Activated naive CD8-positive, alpha-beta T cell treated with anti-CD3 and anti-CD28 coated beads for 36 hours (primary cell): ENCODE results near the gene SLC25A25. TPM values are rescaled to one million over a fixed set of nuclear protein-coding genes. Genes with fewer than 3 reads are reported as not detected.
A peak's percentile ranks its signal among the peaks of the same experiment; 100 is the strongest.
"Not testable (repeated sequence)": the region's sequence is repeated elsewhere in the genome, so short reads cannot be mapped to it uniquely, and the experiment has no call there.

Experiments used
- DNase-seq: peaks from one replicate; pipeline ENCODE4 v3.0.0; 2021
- H3K27ac Mint-ChIP-seq: one replicate; pipeline ENCODE4 v1.8.0; 2022; ENCODE audit warnings: mild to moderate bottlenecking, moderate library complexity, mixed read lengths
- H3K27me3 Mint-ChIP-seq: one replicate; pipeline ENCODE4 v1.8.0; 2022; ENCODE audit warnings: mild to moderate bottlenecking, mixed read lengths
- H3K36me3 Mint-ChIP-seq: one replicate; pipeline ENCODE4 v1.8.0; 2021; ENCODE audit warnings: mild to moderate bottlenecking, mixed read lengths
- H3K4me1 Mint-ChIP-seq: one replicate; pipeline ENCODE4 v1.8.0; 2021; ENCODE audit warnings: mixed read lengths
- H3K4me3 Mint-ChIP-seq: one replicate; pipeline ENCODE4 v1.8.0; 2022; ENCODE audit warnings: mild to moderate bottlenecking, moderate library complexity, mixed read lengths
- H3K9me3 Mint-ChIP-seq: one replicate; pipeline ENCODE4 v1.8.0; 2022; ENCODE audit warnings: mixed read lengths
- total RNA-seq, 2 experiments: library from RNA; stranded (reverse); gene quantifications; one replicate each; pipeline ENCODE4 v1.2.3, GENCODE V29; 2021

Gene SLC25A25
- 10 to 100 TPM; 13.0 to 14.5 TPM for total RNA-seq

DNA sequence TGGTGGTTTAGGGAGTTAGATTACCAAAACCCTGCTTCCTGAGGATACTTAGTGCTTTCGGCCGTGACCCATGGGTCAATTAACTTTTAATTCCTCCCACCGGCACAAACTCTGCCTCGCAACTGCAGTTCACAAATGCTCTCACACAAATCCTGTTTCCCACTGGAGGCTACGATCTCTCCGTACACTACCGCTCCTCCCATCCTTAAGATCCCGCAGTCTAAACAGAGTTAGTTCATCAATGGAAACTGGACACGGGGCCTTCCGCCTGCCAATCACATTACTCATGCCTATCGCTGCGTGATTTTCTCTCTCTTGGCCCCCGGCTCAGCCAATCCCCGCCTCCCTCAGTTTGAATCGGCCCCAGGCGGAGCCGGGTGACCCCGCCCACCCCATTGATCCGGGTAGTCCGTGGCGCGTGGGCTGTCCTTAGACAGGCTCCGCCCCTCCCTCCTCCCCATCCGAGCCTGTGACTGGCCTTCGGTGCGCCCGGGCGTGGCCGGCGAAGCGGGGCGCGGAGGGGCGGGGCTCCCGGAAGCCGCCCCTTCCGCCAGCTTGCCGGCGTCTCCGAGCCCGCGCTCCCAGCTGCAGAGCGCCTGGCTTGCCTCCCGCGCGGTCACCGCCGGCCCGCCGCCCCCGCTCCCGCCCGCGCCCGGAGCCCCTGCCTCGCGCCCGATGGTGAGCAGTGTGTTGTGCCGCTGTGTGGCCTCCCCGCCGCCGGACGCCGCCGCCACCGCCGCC is at the start of gene SLC25A25:
TSS of gene SLC25A25 (plus strand) at position 588 of the 741 bp plus-strand sequence. CDS start at position 676, 88 bp downstream.
- peak; percentile 100 for DNase-seq
- peaks cover 44% of the 10 kb centered on the region for H3K4me1 Mint-ChIP-seq
- peak within 1 kb of the TSS; percentile 75 for H3K27ac Mint-ChIP-seq
- peaks cover 28% of the 10 kb centered on the region for H3K36me3 Mint-ChIP-seq
- peaks cover 1% of the 10 kb centered on the region for H3K9me3 Mint-ChIP-seq
- peak within 1 kb of the TSS; percentile 85 for H3K4me3 Mint-ChIP-seq
- H3K27me3 Mint-ChIP-seq = no peaks in the 10 kb centered on the region

DNA sequence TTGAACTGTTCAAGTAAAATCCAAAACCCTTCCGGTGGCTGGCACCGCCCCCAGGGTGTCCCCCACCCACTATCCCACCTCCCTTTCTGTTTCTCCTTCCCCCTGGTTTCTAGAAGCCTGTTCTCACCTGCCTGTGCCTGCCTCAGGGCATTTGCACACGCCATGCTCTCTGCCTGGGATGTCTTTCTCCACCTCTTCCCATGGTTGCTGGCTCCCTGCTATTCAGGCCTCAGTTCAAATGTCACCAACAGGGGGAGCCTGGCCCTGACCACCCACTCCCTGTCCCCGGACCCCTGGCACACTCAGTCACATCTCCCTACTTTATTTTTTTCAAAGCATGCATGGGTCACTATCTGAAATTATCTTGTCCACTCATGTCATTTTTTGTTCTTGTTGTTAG is 47.3 kb upstream of the SLC25A25 start:
- no peak overlapping the region for H3K4me3 Mint-ChIP-seq
- no peak overlapping the region for H3K27ac Mint-ChIP-seq
- DNase-seq = no peak
- no peaks in the 10 kb centered on the region for H3K9me3 Mint-ChIP-seq
- H3K27me3 Mint-ChIP-seq = no peaks in the 10 kb centered on the region
- no peaks in the 10 kb centered on the region for H3K36me3 Mint-ChIP-seq
- H3K4me1 Mint-ChIP-seq = peaks cover 50% of the 10 kb centered on the region

DNA sequence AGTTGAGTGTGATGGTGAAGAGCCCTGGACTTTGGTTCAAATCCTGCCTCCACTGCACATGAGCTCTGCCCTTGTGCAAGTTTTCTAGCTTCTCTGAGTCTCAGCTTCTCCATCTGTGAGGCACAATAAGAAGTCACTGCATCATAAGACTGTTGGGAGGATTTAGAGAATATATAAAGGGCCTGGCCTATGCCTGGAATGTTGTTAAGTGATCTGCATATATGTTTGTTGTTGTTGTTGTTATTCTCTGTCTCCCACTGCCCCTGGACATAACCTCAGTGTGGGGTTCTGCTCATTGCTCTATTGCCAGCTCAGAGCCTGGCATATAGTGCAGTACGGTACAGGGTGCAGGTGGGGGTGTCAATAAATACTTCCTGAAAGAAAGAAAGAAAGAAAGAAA is 46.9 kb upstream of the SLC25A25 start:
- no peak for DNase-seq
- H3K27ac Mint-ChIP-seq = no peak overlapping the region

DNA sequence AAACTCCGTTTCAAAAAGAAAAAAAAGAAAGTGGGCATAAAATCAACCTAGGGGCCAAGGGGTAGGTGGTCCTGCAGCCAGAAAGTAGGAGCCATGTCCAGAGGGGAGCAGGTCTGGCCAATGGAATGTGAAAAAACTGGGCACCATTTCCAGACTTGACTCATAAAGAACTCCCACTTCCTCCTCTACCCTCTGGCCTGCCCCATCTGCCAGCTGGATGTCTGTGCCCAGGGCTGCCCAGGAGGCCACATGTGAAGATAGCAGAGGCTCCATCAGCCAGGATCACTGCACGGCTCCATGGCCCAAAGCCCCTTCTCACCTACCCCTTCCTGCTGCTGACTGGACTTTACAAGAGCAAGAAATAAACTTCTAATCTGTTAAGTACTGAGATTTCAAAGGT is 45.1 kb upstream of the SLC25A25 start:
- no peak for DNase-seq
- Mint-ChIP-seq H3K27me3 (no peaks in the 10 kb centered on the region), H3K36me3 (no peaks in the 10 kb centered on the region), H3K27ac (peak overlapping the region; percentile 70), H3K4me1 (peaks cover 67% of the 10 kb centered on the region), H3K4me3 (no peak overlapping the region), H3K9me3 (no peaks in the 10 kb centered on the region)

More for the DNA sequence above, 46.9 kb upstream of the SLC25A25 start:
- Mint-ChIP-seq H3K9me3 (no peaks in the 10 kb centered on the region), H3K27me3 (no peaks in the 10 kb centered on the region), H3K4me3 (no peak overlapping the region), H3K4me1 (peaks cover 52% of the 10 kb centered on the region), H3K36me3 (no peaks in the 10 kb centered on the region)

DNA sequence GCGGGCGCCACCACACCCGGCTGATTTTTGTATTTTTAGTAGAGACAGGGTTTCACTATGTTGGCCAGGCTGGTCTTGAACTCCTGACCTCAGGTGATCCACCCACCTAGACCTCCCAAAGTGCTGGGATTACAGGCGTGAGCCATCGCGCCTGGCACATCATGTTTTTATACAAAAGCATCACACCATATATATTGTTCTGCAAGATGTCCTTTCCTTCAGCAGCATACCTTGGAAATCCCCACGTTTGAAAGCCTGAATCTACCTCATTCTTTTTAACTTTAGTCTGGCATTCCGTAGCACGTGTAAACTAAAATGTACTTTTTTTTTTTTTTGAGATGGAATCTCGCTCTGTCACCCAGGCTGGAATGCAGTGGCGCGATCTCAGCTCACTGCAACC is 44.4 kb upstream of the SLC25A25 start:
- H3K4me3 Mint-ChIP-seq, H3K9me3 Mint-ChIP-seq, H3K27me3 Mint-ChIP-seq, H3K36me3 Mint-ChIP-seq, DNase-seq: not testable (repeated sequence)
- H3K27ac Mint-ChIP-seq = peak overlapping the region; percentile 82
- H3K4me1 Mint-ChIP-seq = peaks cover 74% of the 10 kb centered on the region

DNA sequence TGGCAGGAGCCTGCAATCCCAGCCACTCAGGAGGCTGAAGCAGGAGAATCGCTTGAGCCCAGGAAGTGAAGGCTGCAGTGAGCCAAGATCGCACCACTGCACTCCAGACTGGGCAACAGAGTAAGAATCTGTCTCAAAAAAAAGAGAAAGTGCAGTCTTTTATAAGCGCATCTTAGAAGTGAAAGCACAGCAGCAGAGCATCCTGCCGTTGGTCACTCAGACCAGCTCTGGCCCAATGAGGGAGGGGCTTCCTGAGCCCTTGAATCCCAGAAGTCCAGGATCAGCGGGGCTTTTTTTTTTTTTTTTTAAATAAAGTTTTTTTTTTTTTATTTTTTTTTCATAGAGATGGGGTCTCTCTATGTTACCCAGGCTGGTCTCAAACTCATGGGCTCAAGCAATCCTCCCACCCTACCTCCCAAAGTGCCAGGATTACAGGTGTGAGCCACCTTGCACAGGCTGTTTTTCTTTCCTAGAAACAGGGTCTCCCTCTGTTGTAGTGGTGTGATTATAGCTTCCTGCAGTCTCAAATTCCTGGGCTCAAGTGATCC is 43.2 kb upstream of the SLC25A25 start:
- H3K27me3 Mint-ChIP-seq = no peaks in the 10 kb centered on the region
- peak overlapping the region; percentile 34 for H3K4me3 Mint-ChIP-seq
- no peaks in the 10 kb centered on the region for H3K36me3 Mint-ChIP-seq
- peaks cover 81% of the 10 kb centered on the region for H3K4me1 Mint-ChIP-seq
- no peaks in the 10 kb centered on the region for H3K9me3 Mint-ChIP-seq
- no peak for DNase-seq
- H3K27ac Mint-ChIP-seq = peak overlapping the region; percentile 96

DNA sequence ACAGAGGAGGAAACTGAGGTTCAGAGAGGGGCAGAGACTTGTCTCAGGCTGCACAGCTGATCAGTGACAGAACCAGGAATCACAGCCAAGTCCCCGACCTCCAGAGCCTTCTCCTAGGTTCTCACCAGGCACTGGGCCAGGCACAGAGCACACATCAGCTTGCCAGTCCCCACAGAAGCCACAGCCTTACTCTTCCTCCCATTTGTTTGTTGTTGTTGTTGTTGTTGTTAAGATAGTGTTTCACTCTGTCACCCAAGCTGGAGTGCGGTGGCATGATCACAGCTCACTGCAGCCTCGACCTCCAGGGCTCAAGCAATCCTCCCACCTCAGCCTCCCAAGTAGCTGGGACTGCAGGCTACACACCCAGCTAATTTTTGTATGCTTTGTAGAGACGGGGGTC is 42.3 kb upstream of the SLC25A25 start:
- DNase-seq = no peak
- peaks cover 81% of the 10 kb centered on the region for H3K4me1 Mint-ChIP-seq

DNA sequence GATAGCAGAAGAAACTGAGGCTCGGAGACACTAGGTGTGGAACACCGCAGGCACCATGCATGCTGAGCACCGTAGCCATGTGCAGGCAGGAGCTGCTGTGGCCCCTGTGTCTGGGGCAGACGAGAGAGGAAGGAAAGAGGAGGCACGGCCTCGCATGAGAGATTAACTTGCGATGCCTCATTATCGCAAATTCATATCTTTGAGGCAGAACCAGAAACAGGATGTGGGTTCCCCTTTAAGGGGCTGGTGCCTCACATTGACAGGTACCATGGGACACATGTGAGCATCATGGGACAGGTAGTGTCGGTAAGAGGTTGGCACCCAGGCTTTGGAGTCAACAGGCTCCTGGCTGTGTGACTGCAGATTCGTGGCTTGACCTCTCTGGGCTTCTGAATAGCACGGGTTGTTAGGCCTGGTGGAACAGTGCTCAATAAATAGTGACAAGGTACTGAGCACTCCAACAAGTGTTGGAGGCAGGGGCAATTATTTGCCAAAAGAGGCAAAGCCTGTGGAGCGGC is 41.7 kb upstream of the SLC25A25 start:
- Mint-ChIP-seq H3K27ac (peak overlapping the region; percentile 96), H3K9me3 (peaks cover 2% of the 10 kb centered on the region), H3K36me3 (peaks cover 2% of the 10 kb centered on the region), H3K27me3 (no peaks in the 10 kb centered on the region), H3K4me1 (peaks cover 82% of the 10 kb centered on the region), H3K4me3 (peak overlapping the region; percentile 60)
- DNase-seq = peak; percentile 73

More for the DNA sequence above, 42.3 kb upstream of the SLC25A25 start:
- Mint-ChIP-seq H3K9me3 (peaks cover 1% of the 10 kb centered on the region), H3K36me3 (peaks cover 1% of the 10 kb centered on the region), H3K4me3 (peak overlapping the region; percentile 60), H3K27me3 (no peaks in the 10 kb centered on the region), H3K27ac (peak overlapping the region; percentile 96)

DNA sequence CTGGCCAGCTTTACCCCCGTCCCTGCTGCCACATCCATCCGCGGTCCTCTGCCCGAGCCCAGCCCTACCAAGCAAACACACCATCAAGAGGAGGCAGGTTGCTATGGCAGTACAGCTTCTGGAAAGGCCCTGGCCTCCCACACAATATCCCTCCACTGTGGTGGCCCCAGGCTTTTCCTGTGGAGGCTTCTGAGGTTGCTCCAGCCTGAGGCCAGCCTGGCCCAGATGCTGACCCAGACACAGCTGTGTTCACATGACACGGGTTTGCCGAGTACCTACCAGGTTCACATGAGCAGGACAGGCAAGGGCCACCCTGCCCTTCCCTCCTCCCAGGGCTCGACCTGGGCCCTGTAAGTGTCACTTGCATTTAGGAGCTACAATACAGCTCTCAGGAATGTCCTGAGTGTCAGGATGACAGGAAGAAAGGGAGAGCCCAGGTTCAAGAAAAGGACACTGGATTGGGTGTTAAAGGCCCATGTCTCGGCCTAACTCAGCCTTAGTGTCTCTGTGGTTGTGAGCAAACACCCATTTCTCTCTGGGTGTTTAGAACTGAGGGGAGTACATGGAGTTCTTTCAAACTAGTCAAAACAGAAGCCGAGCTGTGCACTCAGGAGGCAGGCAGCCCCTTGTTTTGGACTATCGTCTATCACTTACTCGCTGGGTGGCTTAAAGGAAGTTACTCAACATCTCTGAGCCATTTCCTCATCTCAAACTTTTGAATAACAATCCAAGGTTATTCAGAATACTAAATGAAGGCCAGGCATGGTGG is 41.1 kb upstream of the SLC25A25 start:
- Mint-ChIP-seq H3K27ac (peak overlapping the region; percentile 96), H3K4me3 (peak overlapping the region; percentile 60), H3K27me3 (no peaks in the 10 kb centered on the region), H3K9me3 (peaks cover 2% of the 10 kb centered on the region), H3K4me1 (peaks cover 79% of the 10 kb centered on the region), H3K36me3 (peaks cover 2% of the 10 kb centered on the region)
- peak; percentile 64 for DNase-seq

DNA sequence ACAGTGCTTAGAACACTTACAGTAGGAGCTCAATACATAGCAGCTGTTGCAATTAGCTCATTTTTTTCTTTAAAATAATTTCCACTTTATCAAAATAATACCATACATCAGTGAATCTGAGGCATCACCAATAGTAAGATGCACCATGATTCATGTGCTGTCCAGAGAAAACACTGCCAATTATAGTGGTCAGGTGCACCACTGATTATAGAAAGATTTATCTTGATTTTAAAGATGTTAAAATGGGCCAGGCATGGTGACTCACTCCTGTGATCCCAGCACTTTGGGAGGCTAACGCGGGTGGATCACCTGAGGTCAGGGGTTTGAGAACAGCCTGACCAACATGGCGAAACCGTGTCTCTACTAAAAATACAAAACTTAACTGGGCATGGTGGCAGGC is 40.3 kb upstream of the SLC25A25 start:
- Mint-ChIP-seq H3K27me3 (no peaks in the 10 kb centered on the region), H3K36me3 (peaks cover 2% of the 10 kb centered on the region), H3K4me1 (peaks cover 74% of the 10 kb centered on the region), H3K4me3 (peak overlapping the region; percentile 7), H3K27ac (peak overlapping the region; percentile 96), H3K9me3 (peaks cover 2% of the 10 kb centered on the region)
- no peak for DNase-seq

DNA sequence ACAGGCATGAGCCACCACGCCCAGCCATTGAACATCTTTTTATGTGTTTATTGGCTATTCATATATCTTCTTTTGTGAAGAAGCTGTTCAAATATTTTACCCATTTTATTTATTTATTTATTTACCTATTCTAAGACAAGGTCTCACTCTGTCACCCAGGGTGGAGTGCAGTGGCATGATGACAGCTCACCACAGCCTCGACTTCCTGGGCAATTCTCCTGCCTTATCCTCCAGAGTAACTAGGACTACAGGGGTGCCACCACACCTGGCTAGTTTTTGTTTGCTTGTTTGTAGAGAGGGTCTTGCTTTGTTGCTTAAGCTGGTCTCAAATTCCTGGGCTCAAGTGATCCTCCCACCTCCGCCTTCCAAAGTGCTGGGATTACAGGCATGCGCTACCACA is 34.4 kb upstream of the SLC25A25 start:
- Mint-ChIP-seq H3K4me3 (no peak overlapping the region), H3K4me1 (peaks cover 31% of the 10 kb centered on the region), H3K27ac (peak overlapping the region; percentile 79), H3K36me3 (peaks cover 2% of the 10 kb centered on the region), H3K27me3 (no peaks in the 10 kb centered on the region), H3K9me3 (peaks cover 2% of the 10 kb centered on the region)
- DNase-seq = no peak

DNA sequence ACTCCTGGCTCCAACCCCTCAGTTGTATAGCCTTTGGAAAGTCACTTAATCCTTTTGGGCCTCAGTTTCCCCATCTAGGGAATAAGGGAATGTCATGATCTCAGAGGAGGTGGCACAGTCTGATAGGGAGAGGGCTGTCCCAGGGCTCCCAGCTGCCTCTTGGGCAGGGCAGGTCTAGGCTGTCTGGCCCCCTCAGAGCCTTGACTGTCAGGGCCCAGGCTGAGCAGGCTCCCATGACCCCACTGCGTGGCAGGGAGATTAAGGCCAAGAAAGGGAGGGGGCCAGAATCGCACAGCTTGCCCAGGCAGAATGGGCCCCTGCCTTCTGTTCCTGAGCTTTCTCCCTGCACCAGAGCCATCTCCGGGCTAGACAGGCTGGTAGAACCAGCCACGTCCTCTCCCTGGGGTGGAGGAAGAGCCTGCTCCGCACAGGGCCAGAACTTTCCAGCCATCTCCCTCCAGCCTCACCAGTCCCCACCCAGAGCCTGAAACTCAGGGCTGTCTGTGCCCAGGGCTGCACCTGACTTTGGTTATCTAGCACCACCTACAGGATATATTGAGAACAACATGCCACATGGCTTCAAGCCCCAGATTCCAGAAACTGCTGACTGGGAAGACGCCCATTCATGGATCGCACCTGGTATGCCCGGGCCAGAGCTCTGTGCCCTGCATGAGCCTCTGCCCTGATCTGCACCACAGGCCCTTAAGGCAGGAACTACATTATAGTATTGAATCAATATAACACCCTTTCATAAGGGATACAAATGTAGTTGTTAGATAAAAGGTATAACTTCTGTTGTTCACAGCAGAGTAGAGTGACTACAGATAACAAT is 33.0 kb upstream of the SLC25A25 start:
- Mint-ChIP-seq H3K27ac (peak overlapping the region; percentile 70), H3K4me3 (no peak overlapping the region), H3K4me1 (peaks cover 24% of the 10 kb centered on the region)

DNA sequence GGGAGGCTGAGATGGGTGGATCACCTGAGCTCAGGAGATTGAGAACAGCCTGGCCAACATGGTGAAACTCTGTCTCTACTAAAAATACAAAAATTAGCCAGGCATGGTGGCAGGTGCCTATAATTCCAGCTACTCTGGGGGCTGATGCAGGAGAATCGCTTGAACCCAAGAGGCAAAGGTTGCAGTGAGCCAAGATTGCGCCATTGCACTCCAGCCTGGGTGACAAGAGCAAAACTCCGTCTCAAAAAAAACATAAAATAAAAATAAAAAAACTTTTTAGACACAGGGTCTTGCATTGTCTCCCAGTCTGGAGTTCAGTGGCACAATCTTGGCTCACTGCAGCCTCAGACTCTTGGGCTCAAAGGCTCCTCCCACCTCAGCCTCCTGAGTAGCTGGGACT is 31.5 kb upstream of the SLC25A25 start:
- not testable (repeated sequence) for H3K27me3 Mint-ChIP-seq, DNase-seq, H3K4me3 Mint-ChIP-seq, H3K9me3 Mint-ChIP-seq, H3K27ac Mint-ChIP-seq, H3K36me3 Mint-ChIP-seq
- H3K4me1 Mint-ChIP-seq = peaks cover 20% of the 10 kb centered on the region

More for the DNA sequence above, 33.0 kb upstream of the SLC25A25 start:
- Mint-ChIP-seq H3K27me3 (no peaks in the 10 kb centered on the region), H3K36me3 (peaks cover 2% of the 10 kb centered on the region), H3K9me3 (peaks cover 2% of the 10 kb centered on the region)
- DNase-seq = peak; percentile 68

DNA sequence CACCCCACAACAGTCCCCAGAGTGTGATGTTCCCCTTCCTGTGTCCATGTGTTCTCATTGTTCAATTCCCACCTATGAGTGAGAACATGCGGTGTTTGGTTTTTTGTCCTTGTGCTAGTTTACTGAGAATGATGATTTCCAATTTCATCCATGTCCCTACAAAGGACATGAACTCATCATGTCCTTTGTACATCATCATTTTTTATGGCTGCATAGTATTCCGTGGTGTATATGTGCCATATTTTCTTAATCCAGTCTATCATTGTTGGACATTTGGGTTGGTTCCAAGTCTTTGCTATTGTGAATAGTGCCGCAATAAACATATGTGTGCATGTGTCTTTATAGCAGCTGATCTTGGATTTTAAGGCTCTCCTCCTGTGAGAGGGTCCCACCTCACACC is 27.2 kb upstream of the SLC25A25 start:
- not testable (repeated sequence) for H3K4me1 Mint-ChIP-seq, H3K27me3 Mint-ChIP-seq, DNase-seq, H3K9me3 Mint-ChIP-seq, H3K36me3 Mint-ChIP-seq, H3K4me3 Mint-ChIP-seq, H3K27ac Mint-ChIP-seq
